HG03432 (cell line): Measurements from ENCODE around the gene HIVEP3.

Experiments used
- ATAC-seq: cut with Tn5 transposase; IDR thresholded peaks from one replicate; pipeline ENCODE4 v1.9.1; 2021; ENCODE audit warnings: mild to moderate bottlenecking, moderate library complexity; ENCODE audit not compliant: unreplicated experiment

The HIVEP3 gene

GRCh38 chr1:41607808-41608207, 310.9 kb downstream of the HIVEP3 start:
- ATAC-seq, result no peak

GRCh38 chr1:41599912-41600311, 318.8 kb downstream of the HIVEP3 start:
- no peak for ATAC-seq

GRCh38 chr1:41598325-41598724, 320.4 kb downstream of the HIVEP3 start:
- ATAC-seq, result no peak

GRCh38 chr1:41592451-41593125, 326.1 kb downstream of the HIVEP3 start:
- no peak for ATAC-seq

DNA sequence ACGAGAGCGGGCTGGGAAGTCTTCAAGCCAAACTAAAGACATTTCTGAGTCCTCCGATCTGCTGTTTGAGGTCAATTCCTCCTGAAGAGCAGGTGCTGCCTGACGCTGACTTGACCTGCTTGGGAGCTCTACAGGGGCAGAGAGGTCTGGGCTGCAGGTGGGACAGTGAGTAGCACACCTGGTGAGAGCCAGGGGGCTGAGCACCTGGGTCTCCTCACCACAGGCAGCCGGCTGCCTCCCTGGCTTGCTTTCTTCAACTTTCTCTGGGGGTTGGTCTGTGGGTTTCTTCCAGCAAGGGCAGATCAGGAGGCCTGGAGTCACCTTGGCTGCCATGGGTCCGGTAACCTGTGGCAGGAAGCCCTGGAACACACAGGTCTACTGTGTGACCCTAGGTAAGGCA, 326.8 kb downstream of the HIVEP3 start:
- ATAC-seq, result no peak

DNA sequence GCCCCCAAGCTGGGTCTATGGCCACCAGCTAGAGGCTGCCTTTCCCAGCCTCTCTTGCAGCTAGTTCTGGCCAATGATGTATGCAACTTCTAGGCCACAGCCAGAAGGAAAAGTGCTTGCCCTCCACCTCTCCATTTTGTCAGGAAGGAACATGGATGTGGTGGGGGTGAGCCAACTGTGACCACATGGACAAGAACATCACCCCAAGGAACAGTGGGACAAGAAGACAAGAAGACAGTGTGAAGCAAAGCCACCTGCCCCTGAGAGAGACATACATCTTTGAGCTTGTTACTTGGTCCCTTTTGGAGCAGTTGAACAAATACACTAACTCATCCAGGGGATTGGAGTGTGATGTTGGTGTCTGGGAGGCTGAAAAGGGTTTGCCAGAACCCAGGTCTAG, 328.4 kb downstream of the HIVEP3 start:
- no peak for ATAC-seq

- no peak for ATAC-seq
These were observed 329.3 kb downstream of the HIVEP3 start for GRCh38 chr1:41589395-41589794.

- no peak for ATAC-seq
These were observed 330.3 kb downstream of the HIVEP3 start for GRCh38 chr1:41588334-41588875.

DNA sequence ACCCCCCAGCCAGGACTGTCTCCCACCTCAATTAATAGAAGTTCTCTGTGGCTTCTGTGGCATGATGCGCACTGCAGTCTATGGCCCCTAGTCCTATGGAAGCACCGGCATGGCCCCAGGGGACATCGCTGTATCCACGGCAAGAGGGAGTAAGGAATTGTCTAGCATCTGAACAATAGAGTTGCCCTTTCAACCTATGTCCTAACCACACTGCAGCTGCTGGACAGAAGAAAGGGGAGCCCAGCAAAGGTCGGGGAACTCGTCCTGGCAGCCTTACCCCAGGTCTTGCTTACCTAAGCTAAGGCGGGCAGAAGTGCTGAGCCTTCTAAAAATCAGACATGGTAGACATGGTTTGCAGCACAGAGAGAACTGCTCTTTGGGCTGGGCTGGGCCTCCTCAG, 330.9 kb downstream of the HIVEP3 start:
- no peak for ATAC-seq

DNA sequence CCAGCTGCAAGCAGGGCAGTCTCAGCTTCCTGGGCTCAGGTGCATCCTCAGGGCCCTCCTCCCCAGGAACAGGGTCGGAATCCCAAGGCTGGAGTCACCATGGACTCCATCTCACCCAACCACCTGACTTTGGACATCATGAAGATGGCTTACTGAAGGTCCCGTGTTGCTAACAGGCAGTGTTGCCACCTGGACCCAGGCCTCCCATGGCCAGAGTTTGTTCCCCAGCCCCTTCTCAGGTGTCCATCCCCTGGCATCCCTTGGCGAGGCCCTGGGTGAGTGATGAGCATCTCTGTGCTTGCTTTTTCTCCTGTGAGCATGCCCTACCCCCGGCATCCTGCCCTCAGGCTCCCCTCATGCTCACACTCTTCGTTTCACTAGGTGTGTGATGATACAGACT, 332.5 kb downstream of the HIVEP3 start:
- no peak for ATAC-seq

GRCh38 chr1:41583658-41584547, 334.8 kb downstream of the HIVEP3 start:
- no peak for ATAC-seq

DNA sequence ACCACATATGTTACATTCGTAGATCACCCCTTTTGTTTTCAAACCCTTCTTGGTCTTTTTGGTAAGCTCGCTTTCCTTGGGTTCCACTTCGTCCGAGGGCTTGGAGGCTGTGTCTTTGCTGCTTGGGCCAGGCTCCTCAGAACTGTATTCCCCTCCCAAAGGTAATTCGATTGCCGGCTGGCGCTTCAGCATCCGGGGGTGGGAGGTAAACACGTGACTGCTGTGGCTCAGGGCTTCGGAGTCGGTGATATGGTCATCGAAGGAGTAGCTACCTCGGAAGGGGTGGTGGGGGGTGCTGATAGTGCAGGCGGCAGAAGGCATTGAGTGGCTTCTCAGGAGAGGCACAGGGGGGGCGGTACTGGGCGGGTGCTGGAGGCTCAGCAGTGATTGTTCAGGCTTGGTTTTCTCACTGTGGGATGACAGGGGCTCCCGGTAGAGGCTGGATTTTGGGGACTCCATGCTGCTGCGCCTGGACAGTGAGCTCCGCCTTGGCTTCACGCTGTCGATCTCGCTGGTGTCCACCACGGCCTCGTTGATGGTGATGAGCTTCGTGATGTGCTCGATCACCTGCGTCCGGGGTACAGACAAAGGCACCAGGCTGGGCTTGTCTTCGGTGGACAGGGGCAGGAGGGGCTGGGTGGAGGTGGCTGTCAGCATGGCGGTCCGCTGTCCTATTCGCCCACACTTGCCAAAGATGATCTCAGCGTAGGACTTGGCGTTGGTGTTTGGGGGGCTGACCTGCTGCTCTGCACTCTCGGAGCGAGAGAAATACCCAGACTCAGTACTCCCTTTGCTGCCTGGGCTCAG, 335.7 kb downstream of the HIVEP3 start:
- no peak for ATAC-seq

GRCh38 chr1:41582351-41582750, 336.4 kb downstream of the HIVEP3 start:
- no peak for ATAC-seq

DNA sequence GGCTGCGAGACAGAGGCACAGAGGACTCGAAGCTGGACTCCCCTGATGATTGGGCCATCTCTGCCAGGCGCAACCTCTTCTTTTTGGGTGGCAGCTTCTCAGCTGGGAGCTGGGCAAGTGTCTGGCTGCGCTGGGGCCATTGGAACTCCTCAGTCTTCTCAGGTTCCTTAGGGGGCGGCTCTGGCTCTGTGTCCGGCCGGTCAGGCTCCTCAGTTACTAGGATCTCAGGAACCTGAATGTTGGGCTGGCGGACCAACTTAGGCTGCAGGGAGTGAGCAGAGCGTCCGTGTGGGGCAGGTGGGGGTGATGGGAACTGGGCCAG, 336.8 kb downstream of the HIVEP3 start:
- ATAC-seq, result no peak

GRCh38 chr1:41581216-41582003, 337.3 kb downstream of the HIVEP3 start:
- no peak for ATAC-seq

GRCh38 chr1:41580520-41581172, 338.1 kb downstream of the HIVEP3 start:
- no peak for ATAC-seq

GRCh38 chr1:41580021-41580420, 338.7 kb downstream of the HIVEP3 start:
- no peak for ATAC-seq

GRCh38 chr1:41578712-41579335, 339.9 kb downstream of the HIVEP3 start:
- no peak for ATAC-seq

GRCh38 chr1:41576620-41577019, 342.1 kb downstream of the HIVEP3 start:
- no peak for ATAC-seq

GRCh38 chr1:41576206-41576605, 342.5 kb downstream of the HIVEP3 start:
- no peak for ATAC-seq
